Measurements from ENCODE around the gene GCSH.

GRCh38 chr16:81099958-81100357 lies 3.8 kb upstream of the GCSH start:
- no peak for TF ChIP-seq POLR2A (IDR thresholded peaks at IDR 0.05)
- TF ChIP-seq, protein P1, sequence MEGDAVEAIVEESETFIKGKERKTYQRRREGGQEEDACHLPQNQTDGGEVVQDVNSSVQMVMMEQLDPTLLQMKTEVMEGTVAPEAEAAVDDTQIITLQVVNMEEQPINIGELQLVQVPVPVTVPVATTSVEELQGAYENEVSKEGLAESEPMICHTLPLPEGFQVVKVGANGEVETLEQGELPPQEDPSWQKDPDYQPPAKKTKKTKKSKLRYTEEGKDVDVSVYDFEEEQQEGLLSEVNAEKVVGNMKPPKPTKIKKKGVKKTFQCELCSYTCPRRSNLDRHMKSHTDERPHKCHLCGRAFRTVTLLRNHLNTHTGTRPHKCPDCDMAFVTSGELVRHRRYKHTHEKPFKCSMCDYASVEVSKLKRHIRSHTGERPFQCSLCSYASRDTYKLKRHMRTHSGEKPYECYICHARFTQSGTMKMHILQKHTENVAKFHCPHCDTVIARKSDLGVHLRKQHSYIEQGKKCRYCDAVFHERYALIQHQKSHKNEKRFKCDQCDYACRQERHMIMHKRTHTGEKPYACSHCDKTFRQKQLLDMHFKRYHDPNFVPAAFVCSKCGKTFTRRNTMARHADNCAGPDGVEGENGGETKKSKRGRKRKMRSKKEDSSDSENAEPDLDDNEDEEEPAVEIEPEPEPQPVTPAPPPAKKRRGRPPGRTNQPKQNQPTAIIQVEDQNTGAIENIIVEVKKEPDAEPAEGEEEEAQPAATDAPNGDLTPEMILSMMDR (IDR thresholded peaks at IDR 0.05), result no peak
